CD4-positive, alpha-beta memory T cell (primary cell): ENCODE measurements around the gene CAMK2G. TPM values are rescaled to one million over a fixed set of nuclear protein-coding genes. Genes with fewer than 3 reads are reported as not detected.
A peak's percentile ranks its signal among the peaks of the same experiment; 100 is the strongest.
"Not testable (repeated sequence)": the region's sequence is repeated elsewhere in the genome, so short reads cannot be mapped to it uniquely, and the experiment has no call there.

Source experiments
- CTCF ChIA-PET: fragments of 350-600 bp; sonication (Branson Sonifier 250); formaldehyde crosslinking; loops from one replicate; lab custom pipeline; 2021; ENCODE audit warnings: inconsistent platforms; ENCODE audit not compliant: partially characterized antibody; lab: Charles Lee
- POLR2A ChIA-PET: fragments of 350-600 bp; sonication (Branson Sonifier 250); formaldehyde crosslinking; loops from one replicate; lab custom pipeline; 2021; ENCODE audit not compliant: partially characterized antibody; lab: Charles Lee
- DNase-seq, 5 donors: peaks; one replicate each; pipeline versions ENCODE4 v3.0.0 to v3.0.0-alpha.2; 2020 to 2022; ENCODE audit warnings: mixed read lengths in 1 of 5
- H3K27ac ChIP-seq: one replicate; pipeline ENCODE4 v1.7.0; 2013; ENCODE audit warnings: low read depth, low read length
- H3K27me3 ChIP-seq: 2 replicates; pipeline ENCODE4 v1.7.0; 2013; ENCODE audit warnings: mild to moderate bottlenecking, low read length, moderate library complexity; ENCODE audit not compliant: insufficient read depth
- H3K36me3 ChIP-seq: 2 replicates; pipeline ENCODE4 v1.7.0; 2013; ENCODE audit warnings: mild to moderate bottlenecking, low read length, moderate library complexity; ENCODE audit not compliant: insufficient read depth
- H3K4me1 ChIP-seq: 2 replicates; pipeline ENCODE4 v1.7.0; 2013; ENCODE audit warnings: mild to moderate bottlenecking, low read length, moderate library complexity; ENCODE audit not compliant: insufficient read depth
- H3K4me3 ChIP-seq, 2 donors: one replicate each; pipeline ENCODE4 v1.7.0; 2013; ENCODE audit warnings: low read length in 2 of 2, mild to moderate bottlenecking in 1 of 2
- H3K9me3 ChIP-seq, 2 donors: one replicate each; pipeline ENCODE4 v1.7.0; 2013; ENCODE audit warnings: low read length in 2 of 2, control low read depth in 1 of 2; ENCODE audit not compliant: control insufficient read depth in 1 of 2
- H3K27ac Mint-ChIP-seq, 7 donors: one replicate each; pipeline ENCODE4 v1.8.0; 2020 to 2021; ENCODE audit warnings: mixed read lengths in 7 of 7, mild to moderate bottlenecking in 6 of 7, inconsistent platforms in 3 of 7, moderate library complexity in 3 of 7
- H3K27me3 Mint-ChIP-seq, 2 donors: one replicate each; pipeline ENCODE4 v1.8.0; 2020 to 2021; ENCODE audit warnings: mixed read lengths in 2 of 2
- H3K36me3 Mint-ChIP-seq, 2 donors: one replicate each; pipeline ENCODE4 v1.8.0; 2020 to 2021; ENCODE audit warnings: mixed read lengths in 2 of 2, inconsistent platforms in 1 of 2, mild to moderate bottlenecking in 1 of 2
- H3K4me1 Mint-ChIP-seq, 4 donors: one replicate each; pipeline ENCODE4 v1.8.0; 2020 to 2021; ENCODE audit warnings: mixed read lengths in 4 of 4, mild to moderate bottlenecking in 1 of 4
- H3K4me3 Mint-ChIP-seq, 8 donors: one replicate each; pipeline ENCODE4 v1.8.0; 2020 to 2021; ENCODE audit warnings: mixed read lengths in 8 of 8, mild to moderate bottlenecking in 7 of 8, moderate library complexity in 6 of 8, inconsistent platforms in 3 of 8
- H3K9me3 Mint-ChIP-seq, 8 donors: one replicate each; pipeline ENCODE4 v1.8.0; 2020 to 2021; ENCODE audit warnings: mixed read lengths in 8 of 8, mild to moderate bottlenecking in 5 of 8, inconsistent platforms in 3 of 8, moderate library complexity in 1 of 8
- intact Hi-C: fragments of 100-400 bp; cut with micrococcal nuclease; formaldehyde crosslinking; loops from one replicate; pipeline ENCODE4 v1.15.1; 2023
- polyA plus RNA-seq, 2 donors: library from polyadenylated mRNA; unstranded; fragments of 300-500 nt; fragmentation: Illumina TruSeq; gene quantifications; one replicate each; pipeline ENCODE4 v1.2.3, GENCODE V29; 2021
- total RNA-seq, 2 experiments: library from RNA; stranded (reverse); gene quantifications; one replicate each; pipeline ENCODE4 v1.2.3, GENCODE V29; 2021

The CAMK2G gene
- total RNA-seq = 10 to 100 TPM; 64.3 to 70.4 TPM
- polyA plus RNA-seq = 1 to 10 TPM; 3.8 to 7.8 TPM

GRCh38 chr10:73874267-73875138 lies at the start of gene CAMK2G:
Gene CAMK2G, minus strand, starts transcription at chr10:73874555. Its CDS starts 94 bp downstream, at chr10:73874461.
- no peaks in the 10 kb centered on the region for H3K9me3 ChIP-seq
- intact Hi-C loops = loop anchor here (1.0 to 2.0 kb wide), 4 partner anchors 9 to 63 kb away; partner anchors contain the start of gene NDST2
- ChIA-PET CTCF (interaction anchor here (0.8 to 20.2 kb wide), 8 partner anchors 10 to 62 kb away, joined by 3 to 726 read pairs (median 5); no protein-coding TSS in a partner anchor), POLR2A (interaction anchor here (0.6 to 7.2 kb wide), 21 partner anchors 10 to 1659 kb away, joined by 3 to 59 read pairs (median 6); partner anchors contain the start of genes ANAPC16, ASCC1, CHCHD1 and PPP3CB)
- H3K4me3 ChIP-seq = peak within 1 kb of the TSS; percentile 61 to 72
- DNase-seq = peak; percentile 83 to 87 (median 86)
- Mint-ChIP-seq H3K27me3 (no peaks in the 10 kb centered on the region), H3K27ac (peak within 1 kb of the TSS; percentile 87 to 99 (median 96)), H3K4me1 (peaks cover 43 to 79% (median 58%) of the 10 kb centered on the region in 4 donors), H3K36me3 (peaks cover 20 to 38% of the 10 kb centered on the region in 2 donors), H3K4me3 (peak within 1 kb of the TSS; percentile 86 to 97 (median 94)), H3K9me3 (no peaks in the 10 kb centered on the region)
- H3K4me1 ChIP-seq = peaks cover 65% of the 10 kb centered on the region
- no peaks in the 10 kb centered on the region for H3K27me3 ChIP-seq
- H3K36me3 ChIP-seq = peaks cover 13% of the 10 kb centered on the region
- H3K27ac ChIP-seq = peak within 1 kb of the TSS; percentile 78

GRCh38 chr10:73922864-73923133 lies 48.4 kb upstream of the CAMK2G start:
- intact Hi-C loops = loop anchor here (5.0 kb wide), 1 partner anchor 35 kb away; no protein-coding TSS in a partner anchor
- Histone ChIP-seq H3K27me3 (no peaks in the 10 kb centered on the region), H3K4me1 (peaks cover 32% of the 10 kb centered on the region), H3K27ac (no peak overlapping the region), H3K36me3 (no peaks in the 10 kb centered on the region), H3K9me3 (no peaks in the 10 kb centered on the region), H3K4me3 (no peak overlapping the region)
- ChIA-PET POLR2A (interaction anchor here (0.9 kb wide), 1 partner anchor 9 kb away, joined by 3 read pairs; no protein-coding TSS in a partner anchor), CTCF (no interaction called here)
- no peaks in the 10 kb centered on the region for H3K36me3 Mint-ChIP-seq
- peaks cover 0 to 9% (median 2%) of the 10 kb centered on the region in 8 donors for H3K9me3 Mint-ChIP-seq
- H3K27ac Mint-ChIP-seq = peak overlapping the region in 1 of 7 donors; percentile 41
- no peak for DNase-seq
- peaks cover 4 to 14% of the 10 kb centered on the region in 2 donors for H3K27me3 Mint-ChIP-seq
- peak overlapping the region in 3 of 8 donors; percentile 4 to 79 (median 13) for H3K4me3 Mint-ChIP-seq
- peaks cover 19 to 36% (median 25%) of the 10 kb centered on the region in 4 donors for H3K4me1 Mint-ChIP-seq

- Histone ChIP-seq H3K36me3 (no peaks in the 10 kb centered on the region), H3K27ac (no peak overlapping the region), H3K4me1 (peaks cover 32% of the 10 kb centered on the region), H3K9me3 (no peaks in the 10 kb centered on the region), H3K4me3 (no peak overlapping the region), H3K27me3 (no peaks in the 10 kb centered on the region)
- peaks cover 0 to 9% (median 4%) of the 10 kb centered on the region in 8 donors for H3K9me3 Mint-ChIP-seq
- POLR2A ChIA-PET = interaction anchor here (0.9 kb wide), 1 partner anchor 10 kb away, joined by 3 read pairs; no protein-coding TSS in a partner anchor
- intact Hi-C loops = loop anchor here (5.0 kb wide), 1 partner anchor 35 kb away; no protein-coding TSS in a partner anchor
- no peaks in the 10 kb centered on the region for H3K36me3 Mint-ChIP-seq
- CTCF ChIA-PET = interaction anchor here (6.1 kb wide), 1 partner anchor 18 kb away, joined by 39 read pairs; no protein-coding TSS in a partner anchor
- peaks cover 19 to 36% (median 25%) of the 10 kb centered on the region in 4 donors for H3K4me1 Mint-ChIP-seq
- H3K4me3 Mint-ChIP-seq = peak overlapping the region in 7 of 8 donors; percentile 61 to 83 (median 76)
- peak overlapping the region in 3 of 7 donors; percentile 1 to 73 (median 18) for H3K27ac Mint-ChIP-seq
- peaks cover 4 to 14% of the 10 kb centered on the region in 2 donors for H3K27me3 Mint-ChIP-seq
- DNase-seq = peak; percentile 63 to 76 (median 68)
These were observed 47.9 kb upstream of the CAMK2G start for GRCh38 chr10:73922007-73922863.

- H3K36me3 Mint-ChIP-seq = no peaks in the 10 kb centered on the region
- no peak for DNase-seq
- Histone ChIP-seq H3K36me3 (no peaks in the 10 kb centered on the region), H3K4me3 (no peak overlapping the region), H3K27ac (no peak overlapping the region), H3K4me1 (peaks cover 32% of the 10 kb centered on the region), H3K27me3 (no peaks in the 10 kb centered on the region), H3K9me3 (no peaks in the 10 kb centered on the region)
- peak overlapping the region in 1 of 7 donors; percentile 70 for H3K27ac Mint-ChIP-seq
- ChIA-PET CTCF (interaction anchor here (1.1 to 6.1 kb wide), 5 partner anchors 9 to 115 kb away, joined by 3 to 39 read pairs (median 3); partner anchors contain the start of gene PLAU), POLR2A (interaction anchor here (0.6 to 1.5 kb wide), 5 partner anchors 9 to 230 kb away, joined by 3 to 5 read pairs (median 3); partner anchors contain the start of genes AP3M1 and PLAU)
- peak overlapping the region in 3 of 8 donors; percentile 40 to 62 (median 57) for H3K4me3 Mint-ChIP-seq
- peaks cover 23 to 41% (median 26%) of the 10 kb centered on the region in 4 donors for H3K4me1 Mint-ChIP-seq
- intact Hi-C loops = loop anchor here (5.0 kb wide), 1 partner anchor 33 kb away; no protein-coding TSS in a partner anchor
- H3K9me3 Mint-ChIP-seq = peaks cover 0 to 9% (median 4%) of the 10 kb centered on the region in 8 donors
- peaks cover 4 to 8% of the 10 kb centered on the region in 2 donors for H3K27me3 Mint-ChIP-seq
These were observed 45.7 kb upstream of the CAMK2G start for GRCh38 chr10:73920089-73920488.

- intact Hi-C loops, H3K4me3 ChIP-seq, H3K27me3 Mint-ChIP-seq, H3K9me3 ChIP-seq, H3K27me3 ChIP-seq, H3K36me3 ChIP-seq, H3K36me3 Mint-ChIP-seq, H3K27ac Mint-ChIP-seq, H3K4me3 Mint-ChIP-seq, H3K9me3 Mint-ChIP-seq, DNase-seq, H3K27ac ChIP-seq: not testable (repeated sequence)
- CTCF ChIA-PET = interaction anchor here (1.0 to 6.1 kb wide), 5 partner anchors 9 to 116 kb away, joined by 3 to 39 read pairs (median 3); partner anchors contain the start of gene PLAU
- peaks cover 23 to 41% (median 26%) of the 10 kb centered on the region in 4 donors for H3K4me1 Mint-ChIP-seq
- POLR2A ChIA-PET = interaction anchor here (0.6 to 1.5 kb wide), 5 partner anchors 8 to 231 kb away, joined by 3 to 5 read pairs (median 3); partner anchors contain the start of genes AP3M1 and PLAU
- peaks cover 32% of the 10 kb centered on the region for H3K4me1 ChIP-seq
These were observed 45.1 kb upstream of the CAMK2G start for GRCh38 chr10:73919481-73919880.

GRCh38 chr10:73917566-73918305 lies 43.4 kb upstream of the CAMK2G start:
- peaks cover 2% of the 10 kb centered on the region for H3K27me3 ChIP-seq
- H3K4me3 ChIP-seq = no peak overlapping the region
- intact Hi-C loops = no loop called here
- H3K36me3 ChIP-seq = no peaks in the 10 kb centered on the region
- ChIA-PET CTCF (interaction anchor here (1.1 to 6.1 kb wide), 3 partner anchors 15 to 31 kb away, joined by 3 to 39 read pairs (median 16); no protein-coding TSS in a partner anchor), POLR2A (interaction anchor here (1.3 kb wide), 1 partner anchor 9 kb away, joined by 3 read pairs; no protein-coding TSS in a partner anchor)
- DNase-seq = no peak
- H3K27me3 Mint-ChIP-seq = peaks cover 4 to 6% of the 10 kb centered on the region in 2 donors
- peaks cover 28% of the 10 kb centered on the region for H3K4me1 ChIP-seq
- H3K4me1 Mint-ChIP-seq = peaks cover 19 to 27% (median 22%) of the 10 kb centered on the region in 4 donors
- no peak overlapping the region for H3K27ac ChIP-seq
- H3K9me3 ChIP-seq = no peaks in the 10 kb centered on the region
- H3K36me3 Mint-ChIP-seq = no peaks in the 10 kb centered on the region
- H3K9me3 Mint-ChIP-seq = peaks cover 0 to 9% (median 4%) of the 10 kb centered on the region in 8 donors
- H3K27ac Mint-ChIP-seq = no peak overlapping the region
- no peak overlapping the region for H3K4me3 Mint-ChIP-seq
